HepG2 (cell line): ENCODE data around the gene ZDHHC7. TPM values are rescaled to one million over a fixed set of nuclear protein-coding genes. Genes with fewer than 3 reads are reported as not detected.

ENCODE experiments used
- CENPBD1 ChIP-seq: sonication (generic); formaldehyde crosslinking; IDR thresholded peaks from 2 replicates; pipeline ENCODE4 v1.8.0; 2022; ENCODE audit warnings: missing genetic modification reagents, low read depth, mild to moderate bottlenecking, borderline replicate concordance
- CHCHD3 ChIP-seq: sonication (generic); formaldehyde crosslinking; IDR thresholded peaks from 2 replicates; pipeline ENCODE4 v1.8.0; 2022; ENCODE audit warnings: mild to moderate bottlenecking, missing genetic modification reagents, moderate library complexity
- CREB1 ChIP-seq, 2 experiments: fragments of 450-650 bp in 1 of 2; IDR thresholded peaks; 2 replicates each; pipeline ENCODE4 v1.6.1; 2016 to 2017; ENCODE audit warnings: control low read depth in 1 of 2, mild to moderate bottlenecking in 1 of 2, missing compliant biosample characterization in 1 of 2, missing genetic modification characterization in 1 of 2
- CREBL2 ChIP-seq: sonication (generic); formaldehyde crosslinking; IDR thresholded peaks from 2 replicates; pipeline ENCODE4 v1.8.1; 2023; ENCODE audit warnings: missing genetic modification reagents, mild to moderate bottlenecking, borderline replicate concordance
- HOMEZ ChIP-seq: IDR thresholded peaks from 2 replicates; pipeline ENCODE4 v1.6.1; 2016; ENCODE audit warnings: low read depth
- JUNB ChIP-seq: sonication (generic); formaldehyde crosslinking; IDR thresholded peaks from 2 replicates; pipeline ENCODE4 v1.8.0; 2022; ENCODE audit warnings: missing genetic modification reagents, mild to moderate bottlenecking, borderline replicate concordance
- PCBP2 ChIP-seq: fragments of 200-400 bp; formaldehyde crosslinking; optimal IDR thresholded peaks from 2 replicates; pipeline ENCODE3; 2018; ENCODE audit warnings: low read length, low read depth; ENCODE audit not compliant: poor library complexity, severe bottlenecking
- RXRA ChIP-seq: sonication (generic); formaldehyde crosslinking; IDR thresholded peaks from 2 replicates; pipeline ENCODE4 v1.5.1; 2020; ENCODE audit warnings: missing genetic modification reagents
- TERF1 ChIP-seq: sonication (generic); formaldehyde crosslinking; IDR thresholded peaks from 2 replicates; pipeline ENCODE4 v1.8.0; 2022; ENCODE audit warnings: mild to moderate bottlenecking, missing genetic modification reagents, moderate library complexity
- TFDP2 ChIP-seq: sonication (generic); formaldehyde crosslinking; IDR thresholded peaks from 2 replicates; pipeline ENCODE4 v1.4.0; 2020; ENCODE audit warnings: missing genetic modification reagents
- TRIM22 ChIP-seq: fragments of 450-650 bp; IDR thresholded peaks from 2 replicates; pipeline ENCODE4 v1.6.1; 2017
- UBTF ChIP-seq: sonication (generic); formaldehyde crosslinking; IDR thresholded peaks from 2 replicates; pipeline ENCODE4 v1.4.0; 2020; ENCODE audit warnings: mild to moderate bottlenecking, missing genetic modification reagents
- ZNF205 ChIP-seq: IDR thresholded peaks from 2 replicates; pipeline ENCODE4 v1.6.1; 2018; ENCODE audit warnings: missing biosample characterization, missing genetic modification reagents
- ZNF552 ChIP-seq: sonication (generic); formaldehyde crosslinking; IDR thresholded peaks from 2 replicates; pipeline ENCODE4 v1.9.0; 2022; ENCODE audit warnings: missing genetic modification reagents, mild to moderate bottlenecking, borderline replicate concordance
- ZNF737 ChIP-seq: sonication (generic); formaldehyde crosslinking; IDR thresholded peaks from 2 replicates; pipeline ENCODE4 v1.5.0; 2020; ENCODE audit warnings: missing genetic modification reagents, mild to moderate bottlenecking, borderline replicate concordance
- ZNF770 ChIP-seq: sonication (generic); formaldehyde crosslinking; IDR thresholded peaks from 2 replicates; pipeline ENCODE4 v1.5.0; 2020; ENCODE audit warnings: mild to moderate bottlenecking, missing genetic modification reagents
- polyA plus RNA-seq, 8 experiments: library from polyadenylated mRNA; depleted of rRNA in 3 of 8; stranded (reverse) in 7 of 8; unstranded in 1 of 8; fragments of >200 nt; fragmentation: Illumina TruSeq in 4 of 8; extraction: Trizol in 4 of 8; gene quantifications; 2 replicates each; pipeline versions ENCODE4 v1.2.1 to v1.2.3, GENCODE V29; 2011 to 2016; ENCODE audit warnings: low read depth in 4 of 8, missing spikeins in 1 of 8, mixed read lengths in 1 of 8; ENCODE audit not compliant: insufficient read depth in 1 of 8
- total RNA-seq, 5 experiments: library from RNA; depleted of rRNA; stranded (reverse); fragments of >200 nt; fragmentation: Illumina TruSeq; extraction: Trizol; gene quantifications; 2 replicates each; pipeline ENCODE4 v1.2.3, GENCODE V29; 2016; ENCODE audit warnings: low read depth in 1 of 5

The ZDHHC7 gene
- total and polyA plus RNA-seq, 2 of the 13 experiments (the other 11 are each of a cell fraction or from before 2014, with no cell fraction given), result 46.8 to 67.6 TPM

GRCh38 chr16:85014311-85014710 lies 3.0 kb upstream of the ZDHHC7 start (continued):
- TF ChIP-seq TRIM22, result no peak
- TF ChIP-seq ZNF205 (CRISPR knock-in tag), result no peak
- no peak for TF ChIP-seq ZNF770 (CRISPR knock-in tag)
- no peak for TF ChIP-seq RXRA
- 0 out of 2 replicates have a peak, but pooled peaks have one; percentile 44 for TF ChIP-seq HOMEZ (CRISPR knock-in tag)
- TF ChIP-seq JUNB (CRISPR knock-in tag), result no peak
- no peak for TF ChIP-seq CREB1 (IDR thresholded peaks at IDR 0.05)
- 0 out of 2 replicates have a peak, but pooled peaks have one; percentile 34 for TF ChIP-seq CREB1 (CRISPR knock-in tag; IDR thresholded peaks at IDR 0.05)
- no peak for TF ChIP-seq PCBP2
- no peak for TF ChIP-seq UBTF (CRISPR knock-in tag)
- TF ChIP-seq CENPBD1, result no peak
- no peak for TF ChIP-seq TFDP2 (CRISPR knock-in tag)
- no peak for TF ChIP-seq ZNF737 (CRISPR knock-in tag)
- no peak for TF ChIP-seq TERF1
- no peak for TF ChIP-seq CREBL2 (CRISPR knock-in tag)
- no peak for TF ChIP-seq CHCHD3 (CRISPR knock-in tag)
- TF ChIP-seq ZNF552 (CRISPR knock-in tag), result no peak
